Body of pancreas (tissue), 4 donors: ENCODE results near the gene WFDC9. TPM values are rescaled to one million over a fixed set of nuclear protein-coding genes. Genes with fewer than 3 reads are reported as not detected.

Experiments
- ATAC-seq: fragments of 150-250 bp; one replicate; pipeline ENCODE4 v1.9.1; 2016
- DNase-seq, 4 donors: peaks; one replicate each; pipeline ENCODE4 v3.0.0-alpha.2; 2019
- H3K27ac ChIP-seq, 4 donors: fragments of 200-600 bp; sonication (generic); 1 replicate in 3 of 4; 2 replicates in 1 of 4; pipeline versions ENCODE4 v1.5.1 to v1.6.1; 2016 to 2019; ENCODE audit warnings: mild to moderate bottlenecking in 1 of 4, mixed read lengths in 1 of 4, moderate library complexity in 1 of 4
- H3K27me3 ChIP-seq, 2 donors: fragments of 200-600 bp; sonication (generic); one replicate each; pipeline ENCODE4 v1.6.0; 2016; ENCODE audit warnings: mild to moderate bottlenecking in 1 of 2
- H3K36me3 ChIP-seq, 2 donors: fragments of 200-600 bp; sonication (generic); replicated peaks in 1 of 2; 2 replicates each; pipeline ENCODE4 v1.5.1; 2016; ENCODE audit warnings: low read depth in 2 of 2; ENCODE audit not compliant: insufficient read depth in 1 of 2
- H3K4me1 ChIP-seq: fragments of 200-600 bp; sonication (generic); one replicate; pipeline ENCODE4 v1.6.0; 2016
- H3K4me3 ChIP-seq, 2 donors: fragments of 200-600 bp; sonication (generic); 1 replicate in 1 of 2; 2 replicates in 1 of 2; pipeline ENCODE4 v1.5.1; 2016 to 2019
- H3K9me3 ChIP-seq, 3 donors: fragments of 200-600 bp; sonication (generic); 1 replicate in 2 of 3; 2 replicates in 1 of 3; pipeline ENCODE4 v1.5.1; 2016
- POLR2A ChIP-seq, 3 donors: fragments of 450-650 bp; IDR thresholded peaks; one replicate each; pipeline ENCODE4 v1.6.1; 2016; ENCODE audit warnings: antibody characterized with exemption in 3 of 3, mild to moderate bottlenecking in 2 of 3
- WGBS, 2 donors: methylation state at CpG; one replicate each; pipeline ENCODE4 v1.1.5; 2017; 5-methylcytosine and 5-hydroxymethylcytosine counted together
- intact Hi-C: fragments of 100-400 bp; cut with DNase I; formaldehyde crosslinking; loops from one replicate; pipeline ENCODE4 v1.15.1; 2023
- total RNA-seq, 2 donors: library from RNA; depleted of rRNA; stranded (reverse); fragments of >200 nt; gene quantifications; one replicate each; pipeline ENCODE4 v1.1.0, GENCODE V29; 2016
- TF ChIP-seq, protein P1 (sequence below), 7 experiments: fragments of 450-650 bp in 4 of 7; fragments of 200-600 bp in 3 of 7; sonication (generic) in 3 of 7; IDR thresholded peaks; one replicate each; pipeline ENCODE4 v1.5.1; 2016 to 2019; ENCODE audit warnings: antibody characterized with exemption in 7 of 7

The WFDC9 gene
- total RNA-seq, 2 donors from 2014 or later: not detected

DNA sequence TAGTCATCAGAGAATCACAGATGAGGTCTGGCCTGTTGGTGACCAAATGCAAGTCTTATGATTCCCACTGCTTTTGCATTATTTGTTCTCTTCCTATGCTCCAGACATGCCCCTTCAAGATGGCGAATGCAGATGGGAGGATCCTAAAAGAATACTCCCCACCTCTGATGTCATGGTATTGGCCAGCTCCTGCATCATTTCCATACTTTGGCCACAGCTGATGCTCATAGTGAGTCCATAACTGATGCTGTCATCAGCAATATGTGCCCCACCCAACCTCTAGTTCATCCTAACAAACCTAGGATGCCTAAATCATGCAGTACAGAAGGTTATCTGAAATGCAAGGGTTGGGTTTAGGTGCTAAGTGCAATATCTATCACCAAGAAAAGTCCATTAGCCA lies 5.4 kb upstream of the WFDC9 start:
- ATAC-seq: no peak
- Histone ChIP-seq H3K4me1 (no peaks in the 10 kb centered on the region), H3K27me3 (no peaks in the 10 kb centered on the region), H3K9me3 (no peaks in the 10 kb centered on the region), H3K36me3 (no peaks in the 10 kb centered on the region), H3K4me3 (no peak overlapping the region), H3K27ac (no peak overlapping the region)
- no peak for DNase-seq
- intact Hi-C loops: no loop called here
- TF ChIP-seq POLR2A (IDR thresholded peaks at IDR 0.05): no peak
- TF ChIP-seq, protein P1, sequence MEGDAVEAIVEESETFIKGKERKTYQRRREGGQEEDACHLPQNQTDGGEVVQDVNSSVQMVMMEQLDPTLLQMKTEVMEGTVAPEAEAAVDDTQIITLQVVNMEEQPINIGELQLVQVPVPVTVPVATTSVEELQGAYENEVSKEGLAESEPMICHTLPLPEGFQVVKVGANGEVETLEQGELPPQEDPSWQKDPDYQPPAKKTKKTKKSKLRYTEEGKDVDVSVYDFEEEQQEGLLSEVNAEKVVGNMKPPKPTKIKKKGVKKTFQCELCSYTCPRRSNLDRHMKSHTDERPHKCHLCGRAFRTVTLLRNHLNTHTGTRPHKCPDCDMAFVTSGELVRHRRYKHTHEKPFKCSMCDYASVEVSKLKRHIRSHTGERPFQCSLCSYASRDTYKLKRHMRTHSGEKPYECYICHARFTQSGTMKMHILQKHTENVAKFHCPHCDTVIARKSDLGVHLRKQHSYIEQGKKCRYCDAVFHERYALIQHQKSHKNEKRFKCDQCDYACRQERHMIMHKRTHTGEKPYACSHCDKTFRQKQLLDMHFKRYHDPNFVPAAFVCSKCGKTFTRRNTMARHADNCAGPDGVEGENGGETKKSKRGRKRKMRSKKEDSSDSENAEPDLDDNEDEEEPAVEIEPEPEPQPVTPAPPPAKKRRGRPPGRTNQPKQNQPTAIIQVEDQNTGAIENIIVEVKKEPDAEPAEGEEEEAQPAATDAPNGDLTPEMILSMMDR (IDR thresholded peaks at IDR 0.05): no peak
- WGBS, 2 donors: 68 to 93% methylated on average over 1 of the region's 1 CpG

DNA sequence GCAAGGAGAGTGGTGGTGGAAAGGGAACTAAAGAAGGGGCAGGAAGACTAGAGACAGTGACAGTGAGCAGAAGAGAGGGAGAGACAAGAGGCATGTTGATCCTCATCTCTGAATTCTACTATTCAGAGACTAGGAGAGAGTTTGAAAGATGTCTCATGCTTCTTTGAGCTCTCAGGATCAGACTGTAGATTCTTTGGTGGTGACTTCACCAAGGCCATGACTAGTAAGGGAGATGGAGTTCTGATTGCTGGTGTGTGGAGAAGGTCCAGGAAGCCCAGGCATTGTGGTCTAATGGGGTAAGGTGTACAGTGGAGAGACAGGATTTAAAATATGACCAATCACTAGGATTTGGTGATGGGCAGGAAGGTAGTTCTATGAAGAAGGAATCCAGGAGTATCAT lies 713 bp downstream of the WFDC9 start:
- no peaks in the 10 kb centered on the region for H3K27me3 ChIP-seq
- no peak overlapping the region for H3K4me3 ChIP-seq
- TF ChIP-seq POLR2A (IDR thresholded peaks at IDR 0.05): no peak
- TF ChIP-seq, protein P1 (IDR thresholded peaks at IDR 0.05): no peak
- H3K36me3 ChIP-seq: no peaks in the 10 kb centered on the region
- no peak overlapping the region for H3K27ac ChIP-seq
- ATAC-seq (no peak), DNase-seq (no peak)
- intact Hi-C loops: no loop called here
- H3K4me1 ChIP-seq: no peaks in the 10 kb centered on the region
- no peaks in the 10 kb centered on the region for H3K9me3 ChIP-seq

DNA sequence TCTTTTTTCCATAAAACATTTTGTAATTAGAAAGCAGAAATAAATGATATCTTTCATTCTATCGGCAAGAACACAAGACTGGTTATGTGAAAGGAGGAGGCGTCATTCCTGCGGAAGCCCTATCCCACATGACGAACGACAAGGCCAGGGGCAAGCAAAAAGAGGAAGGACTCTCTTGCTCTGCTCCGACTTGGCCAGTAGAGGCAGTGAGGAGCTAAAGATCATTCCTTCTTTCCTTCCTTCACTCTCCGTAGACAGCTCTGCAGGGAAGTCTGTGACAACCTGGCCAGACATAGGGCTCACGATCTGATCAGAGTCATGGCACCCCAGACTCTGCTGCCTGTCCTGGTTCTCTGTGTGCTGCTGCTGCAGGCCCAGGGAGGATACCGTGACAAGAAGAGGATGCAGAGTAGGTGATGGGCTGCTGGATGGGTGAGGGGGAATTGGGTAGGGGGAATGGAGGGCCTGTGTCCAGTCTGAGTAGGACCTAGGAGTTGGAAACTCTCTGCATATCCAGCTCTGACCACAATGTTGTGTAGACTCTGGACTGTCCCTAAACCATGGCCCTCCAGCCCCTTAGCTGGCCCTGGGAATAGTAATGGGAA lies 1.5 kb downstream of the WFDC9 start, which contains the start of gene WFDC10A:
WFDC10A (plus strand) TSS at position 244 of the 605 bp plus-strand sequence; CDS start at position 319, 75 bp downstream.
- TF ChIP-seq POLR2A (IDR thresholded peaks at IDR 0.05): no peak
- TF ChIP-seq, protein P1 (IDR thresholded peaks at IDR 0.05): peak; percentile 21 to 59 (median 56)
- Histone ChIP-seq H3K4me3 (no peak within 1 kb of the TSS), H3K4me1 (no peaks in the 10 kb centered on the region), H3K36me3 (no peaks in the 10 kb centered on the region), H3K9me3 (no peaks in the 10 kb centered on the region), H3K27ac (no peak within 1 kb of the TSS), H3K27me3 (no peaks in the 10 kb centered on the region)
- ATAC-seq: peak; percentile 64
- DNase-seq: peak; percentile 30 to 53 (median 46)
- WGBS, 2 donors: 8 to 12% methylated on average over 8 to 9 of the region's 9 CpGs
- intact Hi-C loops: no loop called here

DNA sequence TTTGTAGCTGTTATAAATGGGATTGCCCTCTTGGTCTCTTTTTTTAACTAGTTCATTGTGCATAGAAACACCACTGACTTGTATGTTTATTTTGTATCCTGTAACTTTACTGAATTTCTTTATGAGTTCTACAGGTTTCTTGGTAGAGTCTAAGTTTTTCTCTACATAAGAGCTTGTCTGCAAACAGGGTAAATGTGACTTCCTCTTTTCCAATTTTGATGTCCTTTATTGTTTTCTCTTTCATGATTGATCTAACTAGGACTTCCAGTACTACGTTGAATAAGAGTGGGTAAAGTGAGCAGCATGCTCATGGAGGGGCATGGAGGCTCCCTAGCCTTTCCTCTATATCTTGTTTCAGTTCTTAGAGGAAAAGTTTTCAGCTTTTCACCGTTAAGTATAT lies 4.5 kb downstream of the WFDC9 start:
- no peaks in the 10 kb centered on the region for H3K9me3 ChIP-seq
- intact Hi-C loops: no loop called here
- H3K4me3 ChIP-seq: no peak overlapping the region
- H3K27me3 ChIP-seq: no peaks in the 10 kb centered on the region
- no peaks in the 10 kb centered on the region for H3K36me3 ChIP-seq
- ATAC-seq (no peak), DNase-seq (no peak)
- H3K27ac ChIP-seq: no peak overlapping the region
- 69 to 80% methylated on average over 2 of the region's 2 CpGs for WGBS, 2 donors
- no peak for TF ChIP-seq POLR2A (IDR thresholded peaks at IDR 0.05)
- TF ChIP-seq, protein P1 (IDR thresholded peaks at IDR 0.05): no peak
- H3K4me1 ChIP-seq: peaks cover 5% of the 10 kb centered on the region

DNA sequence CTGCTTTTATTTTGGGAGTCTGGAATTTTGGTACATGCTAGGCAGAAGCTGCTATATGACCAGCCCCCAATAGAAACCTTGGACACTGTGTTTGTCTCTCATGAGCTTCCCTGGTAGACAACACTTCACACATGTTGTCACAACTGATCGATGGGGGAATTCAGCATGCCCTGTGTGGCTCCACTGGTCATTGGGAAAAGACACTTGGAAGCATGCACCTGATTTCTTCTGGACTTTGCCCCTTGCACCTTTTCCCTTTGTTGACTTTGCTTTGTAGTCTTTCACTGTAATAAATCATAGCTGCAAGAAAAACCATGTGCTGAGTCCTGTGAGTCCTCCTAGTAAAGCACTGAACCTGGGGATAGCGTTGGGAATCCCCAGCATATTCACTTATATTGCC lies 9.5 kb downstream of the WFDC9 start:
- Histone ChIP-seq H3K27ac (no peak overlapping the region), H3K9me3 (no peaks in the 10 kb centered on the region), H3K27me3 (no peaks in the 10 kb centered on the region), H3K4me1 (peaks cover 11% of the 10 kb centered on the region), H3K36me3 (no peaks in the 10 kb centered on the region), H3K4me3 (no peak overlapping the region)
- intact Hi-C loops: no loop called here
- WGBS, 2 donors: 12 to 13% methylated on average over 2 of the region's 2 CpGs
- ATAC-seq: peak; percentile 45
- TF ChIP-seq, protein P1 (IDR thresholded peaks at IDR 0.05): no peak
- TF ChIP-seq POLR2A (IDR thresholded peaks at IDR 0.05): no peak
- peak in 2 of 4 donors; percentile 25 to 34 for DNase-seq
